ENCODE results near the gene TMEM185A.
"Not testable (repeated sequence)": the region's sequence is repeated elsewhere in the genome, so short reads cannot be mapped to it uniquely, and the experiment has no call there.

DNA sequence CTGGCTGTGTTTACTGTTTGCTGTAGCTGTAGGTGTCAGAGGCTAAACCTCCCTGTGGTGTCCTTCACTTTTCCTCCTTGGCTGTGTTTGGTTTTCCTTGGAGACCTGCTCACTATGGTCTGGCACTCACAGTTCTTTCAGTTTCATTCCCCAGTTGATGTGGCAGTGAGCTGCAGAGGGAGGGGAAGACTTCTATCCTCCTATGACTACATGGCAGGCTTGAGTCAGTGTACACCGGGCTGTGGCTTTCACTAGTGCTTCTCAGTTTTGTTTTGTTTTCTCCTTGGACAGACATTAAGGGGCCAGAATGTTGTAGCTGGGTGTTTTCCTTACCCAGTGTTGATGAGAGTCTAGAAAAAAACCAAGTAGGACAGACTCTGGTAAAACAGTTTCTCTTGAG is 58.1 kb downstream of the TMEM185A start:
- TF ChIP-seq POLR2A (IDR thresholded peaks at IDR 0.05), result not testable (repeated sequence)
- TF ChIP-seq, protein P1, sequence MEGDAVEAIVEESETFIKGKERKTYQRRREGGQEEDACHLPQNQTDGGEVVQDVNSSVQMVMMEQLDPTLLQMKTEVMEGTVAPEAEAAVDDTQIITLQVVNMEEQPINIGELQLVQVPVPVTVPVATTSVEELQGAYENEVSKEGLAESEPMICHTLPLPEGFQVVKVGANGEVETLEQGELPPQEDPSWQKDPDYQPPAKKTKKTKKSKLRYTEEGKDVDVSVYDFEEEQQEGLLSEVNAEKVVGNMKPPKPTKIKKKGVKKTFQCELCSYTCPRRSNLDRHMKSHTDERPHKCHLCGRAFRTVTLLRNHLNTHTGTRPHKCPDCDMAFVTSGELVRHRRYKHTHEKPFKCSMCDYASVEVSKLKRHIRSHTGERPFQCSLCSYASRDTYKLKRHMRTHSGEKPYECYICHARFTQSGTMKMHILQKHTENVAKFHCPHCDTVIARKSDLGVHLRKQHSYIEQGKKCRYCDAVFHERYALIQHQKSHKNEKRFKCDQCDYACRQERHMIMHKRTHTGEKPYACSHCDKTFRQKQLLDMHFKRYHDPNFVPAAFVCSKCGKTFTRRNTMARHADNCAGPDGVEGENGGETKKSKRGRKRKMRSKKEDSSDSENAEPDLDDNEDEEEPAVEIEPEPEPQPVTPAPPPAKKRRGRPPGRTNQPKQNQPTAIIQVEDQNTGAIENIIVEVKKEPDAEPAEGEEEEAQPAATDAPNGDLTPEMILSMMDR (IDR thresholded peaks at IDR 0.05), result not testable (repeated sequence)
